ENCODE measurements around the gene PCDH18. TPM values are rescaled to one million over a fixed set of nuclear protein-coding genes. Genes with fewer than 3 reads are reported as not detected.

Gene PCDH18
- total and polyA plus RNA-seq, 2 of the 4 experiments (the other 2 are of a cell fraction) = 41.3 to 119 TPM

DNA sequence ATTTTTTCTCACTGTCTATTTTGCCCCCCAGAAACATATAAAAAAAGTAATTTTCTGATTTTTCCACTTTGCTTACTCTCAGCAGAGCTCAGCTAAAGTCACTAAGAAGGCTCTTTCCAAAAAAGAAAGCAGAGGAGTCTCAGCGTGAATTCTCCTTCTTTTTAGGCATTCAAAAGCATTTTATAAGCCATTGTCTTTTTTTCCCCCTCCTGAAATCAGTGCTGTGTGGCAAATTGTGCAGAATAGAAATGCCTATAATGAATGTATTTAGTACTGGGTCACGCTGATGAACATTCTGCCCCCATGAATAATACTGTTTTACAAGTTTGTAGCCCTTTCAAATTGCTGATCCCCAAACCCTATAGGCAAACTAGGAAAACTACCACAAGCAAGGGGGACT is 1.6 kb upstream of the PCDH18 start:
- peaks cover 5 to 14% of the 10 kb centered on the region in 2 experiments; a peak in 3 of 4 replicates for H3K79me1 ChIP-seq (ENCODE audit: low read depth in 1 of 2, low read length in 2 of 2)

More for the DNA sequence above, 1.6 kb upstream of the PCDH18 start:
- dilution Hi-C loops (cut with HindIII; ENCODE audit: low sequenced_read_pairs, unreplicated experiment) (no loop called here), intact Hi-C loops (cut with micrococcal nuclease) (loop anchor here (2.0 to 5.0 kb wide), 7 partner anchors 288 to 1337 kb away; no protein-coding TSS in a partner anchor), in situ Hi-C loops (cut with MboI; ENCODE audit: low sequenced_read_pairs) (loop anchor here (10.0 to 25.0 kb wide), 3 partner anchors 121 to 1153 kb away; no protein-coding TSS in a partner anchor)
- Histone ChIP-seq H2AK5ac (ENCODE audit: low read depth, low read length) (no peak overlapping the region), H3K4me1 (ENCODE audit: control insufficient read depth, insufficient read depth, low read length) (no peaks in the 10 kb centered on the region; the same call in 1 of the 2 replicates), H3K56ac (ENCODE audit: extremely low read depth, insufficient read depth, low read length) (no peak overlapping the region), H3K36me3 (ENCODE audit: control insufficient read depth, insufficient read depth, low read length) (peaks cover 15% of the 10 kb centered on the region), H3K4ac (ENCODE audit: low read depth, low read length) (peak overlapping the region; percentile 35; the same call in 1 of the 2 replicates), H3K14ac (replicated peaks; ENCODE audit: low read depth, low read length) (peak overlapping the region; percentile 5), H3K27me3 (ENCODE audit: control insufficient read depth, insufficient read depth, low read length) (no peaks in the 10 kb centered on the region), H3K9ac (ENCODE audit: low read depth, low read length) (peak overlapping the region; percentile 13; the same call in 1 of the 2 replicates), H4K8ac (ENCODE audit: low read depth in 2 of 2, low read length in 2 of 2) (peak overlapping the region in 1 of 2 experiments; percentile 45; a peak in 1 of 4 replicates), H2AK9ac (replicated peaks; ENCODE audit: low read depth, low read length, poor library complexity) (no peak overlapping the region), H4K5ac (ENCODE audit: low read depth, low read length) (peak overlapping the region; percentile 75), H2BK15ac (ENCODE audit: low read depth, low read length) (peak overlapping the region; percentile 34; the same call in 1 of the 3 replicates), H3K23ac (ENCODE audit: low read depth, low read length) (peak overlapping the region; percentile 91; the same call in 1 of the 2 replicates), H3K9me1 (ENCODE audit: insufficient read depth, low read length) (no peaks in the 10 kb centered on the region), H2BK20ac (ENCODE audit: low read depth, low read length) (peak overlapping the region; percentile 55; the same call in 1 of the 2 replicates), H2BK5ac (ENCODE audit: low read depth, low read length, poor library complexity, severe bottlenecking) (peak overlapping the region; percentile 90), H3K4me3 (ENCODE audit: insufficient read depth, low read depth, low read length) (no peak overlapping the region), H3K27ac (ENCODE audit: insufficient read depth, low read length) (peak overlapping the region; percentile 52; the same call in 1 of the 2 replicates), H3K9me3 (ENCODE audit: control insufficient read depth, insufficient read depth, low read length) (no peaks in the 10 kb centered on the region), H2BK120ac (ENCODE audit: low read depth, low read length) (peak overlapping the region; percentile 82), H3K4me2 (ENCODE audit: low read depth, low read length) (peak overlapping the region; percentile 95), H4K20me1 (ENCODE audit: insufficient read depth, low read length) (peaks cover 17% of the 10 kb centered on the region; the same call in 1 of the 2 replicates), H3K18ac (ENCODE audit: low read depth, low read length) (peak overlapping the region; percentile 59; the same call in 1 of the 2 replicates), H4K91ac (ENCODE audit: insufficient read depth, low read depth, low read length) (no peak overlapping the region; the same call in 1 of the 2 replicates), H2AFZ (replicated peaks; ENCODE audit: low read length, poor library complexity) (no peak overlapping the region)
- POLR2A ChIA-PET (ENCODE audit: unreplicated experiment) = interaction anchor here (0.7 kb wide), 1 partner anchor 76 kb away, joined by 4 read pairs; no protein-coding TSS in a partner anchor
- TF ChIP-seq, protein P1, sequence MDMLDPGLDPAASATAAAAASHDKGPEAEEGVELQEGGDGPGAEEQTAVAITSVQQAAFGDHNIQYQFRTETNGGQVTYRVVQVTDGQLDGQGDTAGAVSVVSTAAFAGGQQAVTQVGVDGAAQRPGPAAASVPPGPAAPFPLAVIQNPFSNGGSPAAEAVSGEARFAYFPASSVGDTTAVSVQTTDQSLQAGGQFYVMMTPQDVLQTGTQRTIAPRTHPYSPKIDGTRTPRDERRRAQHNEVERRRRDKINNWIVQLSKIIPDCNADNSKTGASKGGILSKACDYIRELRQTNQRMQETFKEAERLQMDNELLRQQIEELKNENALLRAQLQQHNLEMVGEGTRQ (IDR thresholded peaks at IDR 0.05; ENCODE audit: low read depth, low read length) = no peak
- TF ChIP-seq BHLHE40 (IDR thresholded peaks at IDR 0.05; ENCODE audit: low read depth, low read length) (no peak), CEBPB (IDR thresholded peaks at IDR 0.05; ENCODE audit: low read depth, low read length) (no peak), CHD1 (IDR thresholded peaks at IDR 0.05; ENCODE audit: low read depth, low read length) (no peak), MAFK (IDR thresholded peaks at IDR 0.05; ENCODE audit: low read depth, low read length) (no peak), MXI1 (IDR thresholded peaks at IDR 0.05; ENCODE audit: borderline replicate concordance, low read depth, low read length) (no peak), RFX5 (IDR thresholded peaks at IDR 0.05; ENCODE audit: low read depth, low read length) (no peak), ELK1 (IDR thresholded peaks at IDR 0.05; ENCODE audit: borderline replicate concordance, low read depth, low read length) (no peak), SMC3 (IDR thresholded peaks at IDR 0.05; ENCODE audit: low read depth, low read length) (no peak), MAZ (IDR thresholded peaks at IDR 0.05; ENCODE audit: borderline replicate concordance, low read depth, low read length) (no peak)
- TF ChIP-seq, protein P2, sequence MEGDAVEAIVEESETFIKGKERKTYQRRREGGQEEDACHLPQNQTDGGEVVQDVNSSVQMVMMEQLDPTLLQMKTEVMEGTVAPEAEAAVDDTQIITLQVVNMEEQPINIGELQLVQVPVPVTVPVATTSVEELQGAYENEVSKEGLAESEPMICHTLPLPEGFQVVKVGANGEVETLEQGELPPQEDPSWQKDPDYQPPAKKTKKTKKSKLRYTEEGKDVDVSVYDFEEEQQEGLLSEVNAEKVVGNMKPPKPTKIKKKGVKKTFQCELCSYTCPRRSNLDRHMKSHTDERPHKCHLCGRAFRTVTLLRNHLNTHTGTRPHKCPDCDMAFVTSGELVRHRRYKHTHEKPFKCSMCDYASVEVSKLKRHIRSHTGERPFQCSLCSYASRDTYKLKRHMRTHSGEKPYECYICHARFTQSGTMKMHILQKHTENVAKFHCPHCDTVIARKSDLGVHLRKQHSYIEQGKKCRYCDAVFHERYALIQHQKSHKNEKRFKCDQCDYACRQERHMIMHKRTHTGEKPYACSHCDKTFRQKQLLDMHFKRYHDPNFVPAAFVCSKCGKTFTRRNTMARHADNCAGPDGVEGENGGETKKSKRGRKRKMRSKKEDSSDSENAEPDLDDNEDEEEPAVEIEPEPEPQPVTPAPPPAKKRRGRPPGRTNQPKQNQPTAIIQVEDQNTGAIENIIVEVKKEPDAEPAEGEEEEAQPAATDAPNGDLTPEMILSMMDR (conservative IDR thresholded peaks at IDR 0.05; ENCODE audit: low read depth, low read length) = no peak
- DNase-seq = no peak
- no peak for ATAC-seq (ENCODE audit: low read depth)
- no TSS peak for BruUV-seq (replicated peaks)
- no CpG with 5 or more reads among the region's 2 CpGs for WGBS, 2 experiments (ENCODE audit: extremely low coverage in 2 of 2, insufficient read length in 1 of 2)
- CTCF ChIA-PET = no interaction called here
